ENCODE measurements around the gene MYO7A.

GRCh38 chr11:77174559-77174958 lies 46.5 kb downstream of the MYO7A start:
- TF ChIP-seq CTCF (conservative IDR thresholded peaks at IDR 0.05), result no peak
- TF ChIP-seq EZH2 (IDR thresholded peaks at IDR 0.05; ENCODE audit: low read depth), result no peak
